ENCODE data around the gene ACAP2.

- TF ChIP-seq CTCF (IDR thresholded peaks at IDR 0.05; ENCODE audit: insufficient read depth, low read depth, low read length) (no peak), EZH2 (IDR thresholded peaks at IDR 0.05; ENCODE audit: insufficient read depth, low read length) (no peak)
These were observed 212.6 kb downstream of the ACAP2 start for GRCh38 chr3:195230244-195230643.
